Endothelial cell of umbilical vein (primary cell): ENCODE data around the gene MRPL58. TPM values are rescaled to one million over a fixed set of nuclear protein-coding genes. Genes with fewer than 3 reads are reported as not detected.

Experiments
- BruUV-seq: library from RNA; stranded (reverse); fragments of 400-500 nt; replicated peaks from 2 replicates; lab custom pipeline; 2021; lab: Mats Ljungman, UMichigan
- CTCF ChIA-PET: fragments of 300-600, 350-600 bp; sonication (Branson Sonifier 250); formaldehyde crosslinking; loops from one replicate; lab custom pipeline; 2021; ENCODE audit warnings: antibody characterized with exemption, inconsistent platforms; lab: Charles Lee
- POLR2A ChIA-PET: fragments of 300-600, 350-600 bp; sonication (Branson Sonifier 250); formaldehyde crosslinking; loops from one replicate; lab custom pipeline; 2021; ENCODE audit warnings: antibody characterized with exemption, inconsistent platforms; lab: Charles Lee
- DNase-seq: peaks from one replicate; pipeline ENCODE4 v3.0.0-alpha.2; 2011; ENCODE audit warnings: low read depth, low spot score
- FAIRE-seq: peaks from 2 replicates; lab custom pipeline; 2011; peaks lifted over from hg19 to GRCh38; lab: Jason Lieb, UNC
- H2AFZ ChIP-seq: 2 replicates; pipeline ENCODE4 v1.6.0; 2012; ENCODE audit warnings: low read depth, low read length, control low read depth, inconsistent platforms
- H3K27ac ChIP-seq: 2 replicates; pipeline ENCODE4 v1.5.1; 2011; ENCODE audit warnings: low read depth, mild to moderate bottlenecking, control low read depth, low read length, moderate library complexity; ENCODE audit not compliant: insufficient read depth
- H3K27me3 ChIP-seq, 2 experiments: 2 replicates each; pipeline versions ENCODE4 v1.6.0 to v1.6.1; 2011; ENCODE audit warnings: low read length in 2 of 2, mixed read lengths in 1 of 2; ENCODE audit not compliant: control insufficient read depth in 2 of 2, insufficient read depth in 2 of 2
- H3K36me3 ChIP-seq, 2 experiments: 2 replicates in 1 of 2; 3 replicates in 1 of 2; pipeline ENCODE4 v1.5.1; 2011; ENCODE audit warnings: low read length in 2 of 2, mild to moderate bottlenecking in 1 of 2, moderate library complexity in 1 of 2; ENCODE audit not compliant: control insufficient read depth in 2 of 2, insufficient read depth in 2 of 2; ENCODE audit errors: extremely low read depth in 1 of 2
- H3K4me1 ChIP-seq: 3 replicates; pipeline ENCODE4 v1.5.1; 2011; ENCODE audit warnings: mild to moderate bottlenecking, low read length; ENCODE audit not compliant: control insufficient read depth, insufficient read depth; ENCODE audit errors: extremely low read depth
- H3K4me2 ChIP-seq: 2 replicates; pipeline ENCODE4 v1.6.1; 2011; ENCODE audit warnings: low read length, control low read depth, mixed read lengths; ENCODE audit not compliant: insufficient read depth
- H3K4me3 ChIP-seq, 3 experiments: fragments of 200-600 bp in 1 of 3; sonication (generic), shearing (Covaris generic) in 1 of 3; replicated peaks in 1 of 3; 2 replicates each; pipeline ENCODE4 v1.5.1; 2011 to 2016; ENCODE audit warnings: control low read depth in 3 of 3, low read length in 3 of 3, mild to moderate bottlenecking in 2 of 3, inconsistent platforms in 1 of 3, low read depth in 1 of 3, moderate library complexity in 1 of 3; ENCODE audit not compliant: insufficient read depth in 1 of 3
- H3K79me2 ChIP-seq: 2 replicates; pipeline ENCODE4 v1.6.0; 2012; ENCODE audit warnings: low read length, inconsistent platforms; ENCODE audit not compliant: control insufficient read depth, insufficient read depth
- H3K9ac ChIP-seq: replicated peaks from 2 replicates; pipeline ENCODE3; 2011; ENCODE audit warnings: low read length, control low read depth; ENCODE audit not compliant: insufficient read depth; ENCODE audit errors: extremely low read depth
- H3K9me1 ChIP-seq: replicated peaks from 3 replicates; pipeline ENCODE4 v1.6.0; 2011; ENCODE audit warnings: mild to moderate bottlenecking, low read length; ENCODE audit not compliant: control insufficient read depth, insufficient read depth; ENCODE audit errors: extremely low read depth
- H3K9me3 ChIP-seq: replicated peaks from 2 replicates; pipeline ENCODE4 v1.5.1; 2012; ENCODE audit warnings: low read length, inconsistent platforms; ENCODE audit not compliant: control insufficient read depth, insufficient read depth
- H4K20me1 ChIP-seq: replicated peaks from 2 replicates; pipeline ENCODE3; 2011; ENCODE audit warnings: mild to moderate bottlenecking, low read length; ENCODE audit not compliant: control insufficient read depth, insufficient read depth; ENCODE audit errors: extremely low read depth
- CTCF ChIP-seq, 2 donors: IDR thresholded peaks; 1 replicate in 1 of 2; 2 replicates in 1 of 2; pipeline ENCODE4 v1.5.1; 2011; ENCODE audit warnings: low read length in 2 of 2, mild to moderate bottlenecking in 2 of 2, moderate library complexity in 2 of 2, control low read depth in 1 of 2, inconsistent platforms in 1 of 2, low read depth in 1 of 2; ENCODE audit not compliant: insufficient read depth in 1 of 2; ENCODE audit errors: extremely low read depth in 1 of 2
- EZH2 ChIP-seq: IDR thresholded peaks from 2 replicates; pipeline ENCODE4 v1.6.1; 2012; ENCODE audit warnings: borderline replicate concordance, low read depth, mild to moderate bottlenecking, moderate library complexity, low read length, inconsistent platforms; ENCODE audit not compliant: severe bottlenecking
- FOS ChIP-seq: IDR thresholded peaks from 2 replicates; pipeline ENCODE4 v1.6.1; 2011; ENCODE audit warnings: mild to moderate bottlenecking, low read length, moderate library complexity, borderline replicate concordance; ENCODE audit not compliant: insufficient read depth
- GATA2 ChIP-seq: IDR thresholded peaks from 2 replicates; pipeline ENCODE4 v1.7.0; 2011; ENCODE audit warnings: low read depth, mild to moderate bottlenecking, moderate library complexity, mixed read lengths, low read length; ENCODE audit not compliant: insufficient read length, insufficient read depth
- JUN ChIP-seq: IDR thresholded peaks from 2 replicates; pipeline ENCODE4 v1.6.1; 2011; ENCODE audit warnings: borderline replicate concordance, low read depth; ENCODE audit not compliant: insufficient read length, insufficient read depth
- MAX ChIP-seq: IDR thresholded peaks from 2 replicates; pipeline ENCODE4 v1.6.1; 2011; ENCODE audit not compliant: insufficient read depth, insufficient read length
- MYC ChIP-seq: IDR thresholded peaks from one replicate; pipeline ENCODE4 v1.6.1; 2011; ENCODE audit warnings: mild to moderate bottlenecking, low read depth, low read length
- POLR2A ChIP-seq: IDR thresholded peaks from 2 replicates; pipeline ENCODE4 v1.6.1; 2012; ENCODE audit warnings: low read depth, mild to moderate bottlenecking, control low read depth, low read length
- POLR2AphosphoS5 ChIP-seq: IDR thresholded peaks from 2 replicates; pipeline ENCODE4 v1.6.1; 2012; ENCODE audit warnings: low read depth, mild to moderate bottlenecking, control low read depth, low read length, moderate library complexity; ENCODE audit not compliant: insufficient read depth
- dilution Hi-C: fragments of 300-500 bp; cut with MboI; formaldehyde crosslinking; loops from one replicate; pipeline ENCODE4 v1.15.0; 2019; ENCODE audit warnings: low sequenced_read_pairs; ENCODE audit not compliant: extremely low pct_ligation_motif_present
- intact Hi-C: fragments of 100-400 bp; cut with micrococcal nuclease; formaldehyde crosslinking; loops from one replicate; pipeline ENCODE4 v1.10.0; 2022
- polyA plus RNA-seq, 4 experiments: library from polyadenylated mRNA; depleted of rRNA in 3 of 4; stranded (reverse) in 3 of 4; unstranded in 1 of 4; fragments of >200 nt; gene quantifications; 2 replicates each; pipeline versions ENCODE4 v1.2.1 to v1.2.3, GENCODE V29; 2011 to 2012; ENCODE audit warnings: missing spikeins in 1 of 4
- total RNA-seq: library from RNA; stranded (reverse); gene quantifications from 2 replicates; pipeline ENCODE4 v1.2.3, GENCODE V29; 2021

MRPL58 gene
- total and polyA plus RNA-seq, 2 donors (not counting 3 experiments of a cell fraction or from before 2014, with no cell fraction given), result 38.0 to 43.7 TPM

DNA sequence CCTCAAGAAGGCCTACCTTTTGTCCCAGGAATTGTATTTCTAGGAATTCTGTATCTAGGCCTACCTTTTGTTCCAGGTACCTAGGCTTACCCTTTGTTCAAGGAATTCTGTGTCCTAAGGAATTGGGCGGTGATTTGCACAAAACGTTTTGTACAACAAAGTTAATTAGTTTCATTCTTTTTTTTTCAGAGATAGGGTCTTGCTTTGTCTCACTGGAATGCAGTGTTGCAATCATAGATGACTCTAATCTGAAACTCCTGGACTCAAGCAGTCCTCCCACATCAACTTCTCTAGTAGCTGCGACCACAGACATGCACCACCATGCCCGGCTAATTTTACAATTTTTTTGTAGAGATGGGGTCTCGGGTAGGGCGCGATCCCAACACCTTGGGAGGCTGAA lies 18.0 kb upstream of the MRPL58 start:
- DNase-seq (no peak), FAIRE-seq (no peak)
- peaks cover 0 to 1% of the 10 kb centered on the region in 2 experiments for H3K36me3 ChIP-seq
- H3K9me1 ChIP-seq, result no peaks in the 10 kb centered on the region
- H3K27ac ChIP-seq, result no peak overlapping the region
- no peaks in the 10 kb centered on the region for H3K4me1 ChIP-seq
- no peak overlapping the region for H3K4me3 ChIP-seq
- peaks cover 15% of the 10 kb centered on the region for H3K79me2 ChIP-seq
- H3K9me3 ChIP-seq, result no peaks in the 10 kb centered on the region
- no peak overlapping the region for H3K4me2 ChIP-seq
- no peaks in the 10 kb centered on the region for H4K20me1 ChIP-seq
- POLR2A ChIA-PET, result no interaction called here
- no TSS peak for BruUV-seq
- dilution Hi-C loops, result no loop called here
- no peak overlapping the region for H2AFZ ChIP-seq
- CTCF ChIA-PET, result interaction anchor here (1.7 to 2.0 kb wide), 2 partner anchors 18 to 33 kb away, joined by 5 to 13 read pairs; partner anchors contain the start of gene MRPL58
- TF ChIP-seq FOS, result no peak
- TF ChIP-seq POLR2AphosphoS5, result no peak
- no peak for TF ChIP-seq MYC
- TF ChIP-seq MAX, result no peak
- no peak for TF ChIP-seq CTCF (IDR thresholded peaks at IDR 0.05; ENCODE audit: extremely low read depth in 1 of 2, insufficient read depth in 1 of 2, low read depth in 1 of 2, low read length in 2 of 2)
- TF ChIP-seq POLR2A, result no peak
- TF ChIP-seq JUN, result no peak
- TF ChIP-seq EZH2, result no peak
- no peak for TF ChIP-seq GATA2
- no peak overlapping the region for H3K9ac ChIP-seq
- intact Hi-C loops, result no loop called here
- no peaks in the 10 kb centered on the region for H3K27me3 ChIP-seq
